ENCODE measurements around the gene TSTD2. TPM values are rescaled to one million over a fixed set of nuclear protein-coding genes. Genes with fewer than 3 reads are reported as not detected.
"Not testable (repeated sequence)": the region's sequence is repeated elsewhere in the genome, so short reads cannot be mapped to it uniquely, and the experiment has no call there.

Gene TSTD2
- total RNA-seq, 2 experiments from 2014 or later = 10.3 to 13.4 TPM

DNA sequence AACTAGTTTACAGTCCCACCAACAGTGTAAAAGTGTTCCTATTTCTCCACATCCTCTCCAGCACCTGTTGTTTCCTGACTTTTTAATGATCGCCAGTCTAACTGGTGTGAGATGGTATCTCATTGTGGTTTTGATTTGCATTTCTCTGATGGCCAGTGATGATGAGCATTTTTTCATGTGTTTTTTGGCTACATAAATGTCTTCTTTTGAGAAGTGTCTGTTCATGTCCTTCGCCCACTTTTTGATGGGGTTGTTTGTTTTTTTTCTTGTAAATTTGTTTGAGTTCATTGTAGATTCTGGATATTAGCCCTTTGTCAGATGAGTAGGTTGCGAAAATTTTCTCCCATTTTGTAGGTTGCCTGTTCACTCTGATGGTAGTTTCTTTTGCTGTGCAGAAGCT is 51.6 kb downstream of the TSTD2 start:
- H3K4me3 Mint-ChIP-seq; H3K27ac Mint-ChIP-seq; H3K27me3 Mint-ChIP-seq; intact Hi-C loops (cut with micrococcal nuclease); H3K4me1 Mint-ChIP-seq (ENCODE audit: low read depth); CTCF ChIA-PET; POLR2A ChIA-PET; H3K36me3 Mint-ChIP-seq; DNase-seq; H3K9me3 Mint-ChIP-seq: not testable (repeated sequence)

DNA sequence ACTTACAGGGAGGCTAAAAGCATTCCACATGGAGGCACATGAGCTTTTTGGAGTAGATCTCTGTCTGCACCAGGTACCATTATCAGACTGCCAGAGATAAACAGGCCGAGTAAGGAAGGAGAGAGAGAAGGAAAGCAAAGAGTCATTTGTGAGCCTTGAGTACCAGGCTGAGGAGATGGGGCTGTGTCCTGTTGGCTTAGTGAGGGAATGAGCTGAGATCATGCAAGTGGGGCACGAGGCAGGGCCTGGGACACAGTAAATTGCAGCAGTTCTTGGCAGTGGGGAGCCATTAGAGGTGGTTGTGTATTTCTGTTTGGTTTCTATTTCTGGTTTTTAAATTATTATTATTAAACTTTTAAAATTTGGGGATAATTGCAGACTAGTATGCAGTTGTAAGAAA is 53.3 kb downstream of the TSTD2 start:
- POLR2A ChIA-PET = no interaction called here
- no peaks in the 10 kb centered on the region for H3K9me3 Mint-ChIP-seq
- peaks cover 10% of the 10 kb centered on the region for H3K4me1 Mint-ChIP-seq (ENCODE audit: low read depth)
- CTCF ChIA-PET = no interaction called here
- peaks cover 2% of the 10 kb centered on the region for H3K27me3 Mint-ChIP-seq
- intact Hi-C loops (cut with micrococcal nuclease) = no loop called here
- no peak for DNase-seq
- H3K27ac Mint-ChIP-seq = no peak overlapping the region
- H3K4me3 Mint-ChIP-seq = no peak overlapping the region
- no peaks in the 10 kb centered on the region for H3K36me3 Mint-ChIP-seq

DNA sequence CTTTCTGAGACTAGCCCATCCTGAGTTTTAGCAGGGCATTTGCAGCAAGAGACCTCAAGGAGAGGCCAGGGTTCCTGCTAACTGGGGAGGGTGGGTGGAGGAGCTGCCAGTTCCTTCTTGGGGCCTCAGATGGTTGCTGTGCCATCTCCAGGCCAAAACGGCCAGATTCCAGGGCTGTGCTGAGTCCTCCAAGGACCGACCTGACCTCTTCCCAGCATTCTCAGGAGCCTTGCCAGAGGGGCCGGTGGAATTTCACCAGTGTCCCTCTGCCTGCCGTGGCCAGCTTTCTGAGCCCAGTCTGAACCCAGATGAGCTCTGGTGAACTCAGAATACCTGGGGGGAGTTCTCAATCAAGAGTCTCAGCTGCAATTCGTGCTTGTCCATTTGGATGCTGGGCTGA is 54.3 kb downstream of the TSTD2 start:
- Mint-ChIP-seq H3K36me3 (no peaks in the 10 kb centered on the region), H3K27ac (no peak overlapping the region), H3K4me3 (no peak overlapping the region), H3K27me3 (peaks cover 2% of the 10 kb centered on the region), H3K4me1 (ENCODE audit: low read depth) (peaks cover 13% of the 10 kb centered on the region), H3K9me3 (no peaks in the 10 kb centered on the region)
- POLR2A ChIA-PET = no interaction called here
- intact Hi-C loops (cut with micrococcal nuclease) = no loop called here
- CTCF ChIA-PET = interaction anchor here (0.6 kb wide), 1 partner anchor 20 kb away, joined by 3 read pairs; no protein-coding TSS in a partner anchor
- no peak for DNase-seq

DNA sequence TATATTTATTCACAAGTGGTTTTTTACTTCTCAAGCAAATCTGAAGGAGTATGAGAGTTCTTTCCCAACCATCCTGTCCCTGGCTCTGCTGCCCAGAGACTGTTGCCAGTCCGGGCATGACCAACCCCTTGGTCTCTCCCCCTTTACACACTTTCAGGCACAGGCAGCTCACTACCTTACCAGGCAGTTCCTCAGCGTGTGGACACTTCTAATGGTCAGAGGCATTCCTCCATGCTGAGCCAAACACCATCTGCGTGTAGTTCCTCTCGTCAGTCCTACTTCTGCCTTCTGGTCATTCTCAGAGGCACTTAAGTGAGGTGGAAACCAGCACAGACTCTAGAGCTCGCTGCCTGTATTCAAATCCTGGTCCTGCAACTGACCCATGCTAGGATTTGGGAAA is 56.1 kb downstream of the TSTD2 start:
- H3K4me3 Mint-ChIP-seq = no peak overlapping the region
- intact Hi-C loops (cut with micrococcal nuclease) = no loop called here
- H3K9me3 Mint-ChIP-seq = no peaks in the 10 kb centered on the region
- peaks cover 2% of the 10 kb centered on the region for H3K27me3 Mint-ChIP-seq
- no peak for DNase-seq
- H3K4me1 Mint-ChIP-seq (ENCODE audit: low read depth) = peaks cover 17% of the 10 kb centered on the region
- CTCF ChIA-PET = no interaction called here
- POLR2A ChIA-PET = no interaction called here
- H3K36me3 Mint-ChIP-seq = no peaks in the 10 kb centered on the region
- H3K27ac Mint-ChIP-seq = no peak overlapping the region

DNA sequence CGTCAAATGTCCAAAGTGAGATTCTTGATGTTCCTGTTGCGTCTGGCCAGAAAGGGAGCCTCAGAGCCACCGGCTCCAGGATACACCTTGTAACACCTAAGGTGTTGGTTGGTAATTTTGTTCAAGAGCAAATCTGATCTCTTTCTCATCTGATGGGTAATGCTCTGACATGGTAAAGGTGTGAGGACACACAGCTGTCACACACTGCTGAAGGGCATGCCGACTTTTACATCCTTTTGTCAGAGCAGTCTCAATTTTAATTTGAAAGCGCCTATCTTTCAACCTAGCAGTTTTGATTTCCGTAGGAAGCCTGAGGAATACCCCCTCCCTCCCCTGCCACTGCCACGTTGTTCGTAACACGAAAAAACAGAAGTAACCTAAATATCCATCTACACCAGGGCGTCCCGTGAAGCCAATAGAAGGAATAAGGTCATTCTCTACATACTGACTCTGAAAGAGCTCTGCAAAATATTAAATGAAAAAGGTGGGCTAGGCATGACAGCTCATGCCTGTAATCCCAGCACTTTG is 57.4 kb downstream of the TSTD2 start:
- intact Hi-C loops (cut with micrococcal nuclease) = no loop called here
- no peaks in the 10 kb centered on the region for H3K36me3 Mint-ChIP-seq
- H3K9me3 Mint-ChIP-seq = no peaks in the 10 kb centered on the region
- H3K27me3 Mint-ChIP-seq = peaks cover 2% of the 10 kb centered on the region
- H3K4me3 Mint-ChIP-seq = peak overlapping the region; percentile 80
- peaks cover 17% of the 10 kb centered on the region for H3K4me1 Mint-ChIP-seq (ENCODE audit: low read depth)
- POLR2A ChIA-PET = no interaction called here
- no peak for DNase-seq
- no peak overlapping the region for H3K27ac Mint-ChIP-seq
- CTCF ChIA-PET = interaction anchor here (0.9 to 2.7 kb wide), 3 partner anchors 23 to 163 kb away, joined by 3 to 13 read pairs (median 8); partner anchors contain the start of gene TDRD7

DNA sequence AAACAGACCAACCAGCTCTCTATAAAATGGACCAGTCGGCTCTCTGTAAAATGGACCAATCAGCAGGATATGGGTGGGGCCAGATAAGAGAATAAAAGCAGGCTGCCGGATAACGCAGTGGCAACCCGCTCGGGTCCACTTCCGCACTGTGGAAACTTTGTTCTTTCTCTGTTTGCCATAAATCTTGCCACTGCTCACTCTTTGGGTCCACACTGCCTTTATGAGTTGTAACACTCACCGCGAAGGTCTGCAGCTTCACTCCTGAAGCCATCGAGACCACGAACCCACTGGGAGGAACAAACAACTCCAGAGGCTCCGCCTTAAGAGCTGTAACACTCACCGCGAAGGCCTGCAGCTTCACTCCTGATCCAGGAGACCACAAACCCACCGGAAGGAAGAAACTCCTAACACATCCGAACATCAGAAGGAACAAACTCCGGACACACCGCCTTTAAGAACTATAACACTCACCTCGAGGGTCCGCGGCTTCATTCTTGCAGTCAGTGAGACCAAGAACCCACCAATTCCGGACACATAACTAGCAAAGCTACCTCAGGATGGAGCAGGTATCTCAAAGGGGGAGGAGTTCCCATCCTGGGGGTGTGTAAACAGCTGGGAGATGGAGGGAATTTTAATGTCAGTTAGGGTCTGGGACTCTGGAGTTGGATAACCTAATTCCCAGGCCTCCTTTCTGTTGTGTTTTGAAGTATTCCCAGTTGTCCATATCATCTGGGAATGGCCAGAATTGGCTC is 58.1 kb downstream of the TSTD2 start:
- H3K27me3 Mint-ChIP-seq; intact Hi-C loops (cut with micrococcal nuclease); H3K36me3 Mint-ChIP-seq; H3K9me3 Mint-ChIP-seq: not testable (repeated sequence)
- Mint-ChIP-seq H3K27ac (peak overlapping the region; percentile 71), H3K4me3 (peak overlapping the region; percentile 80), H3K4me1 (ENCODE audit: low read depth) (peaks cover 17% of the 10 kb centered on the region)
- peak; percentile 62 for DNase-seq
- CTCF ChIA-PET = interaction anchor here (0.9 to 2.7 kb wide), 5 partner anchors 23 to 188 kb away, joined by 3 to 13 read pairs (median 4); partner anchors contain the start of gene TDRD7
- POLR2A ChIA-PET = interaction anchor here (1.2 kb wide), 1 partner anchor 14 kb away, joined by 3 read pairs; no protein-coding TSS in a partner anchor

DNA sequence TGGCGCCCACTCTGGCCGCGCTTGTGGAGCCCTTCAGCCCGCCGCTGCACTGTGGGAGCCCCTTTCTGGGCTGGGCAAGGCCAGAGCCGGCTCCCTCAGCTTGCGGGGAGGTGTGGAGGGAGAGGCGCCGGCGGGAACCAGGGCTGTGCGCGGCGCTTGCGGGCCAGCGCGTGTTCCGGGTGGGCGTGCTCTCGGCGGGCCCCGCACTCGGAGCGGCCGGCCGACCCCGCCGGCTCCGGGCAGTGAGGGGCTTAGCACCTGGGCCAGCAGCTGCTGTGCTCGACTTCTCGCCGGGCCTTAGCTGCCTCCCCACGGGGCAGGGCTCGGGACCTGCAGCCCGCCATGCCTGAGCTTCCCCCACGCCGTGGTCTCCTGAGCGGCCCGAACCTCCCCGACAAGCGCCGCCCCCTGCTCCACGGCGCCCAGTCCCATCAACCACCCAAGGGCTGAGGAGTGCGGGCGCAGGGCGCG is 59.0 kb downstream of the TSTD2 start:
- H3K27ac Mint-ChIP-seq; H3K9me3 Mint-ChIP-seq; H3K27me3 Mint-ChIP-seq; H3K36me3 Mint-ChIP-seq; H3K4me3 Mint-ChIP-seq; DNase-seq; intact Hi-C loops (cut with micrococcal nuclease): not testable (repeated sequence)
- ChIA-PET POLR2A (interaction anchor here (1.2 kb wide), 1 partner anchor 13 kb away, joined by 3 read pairs; no protein-coding TSS in a partner anchor), CTCF (interaction anchor here (1.0 to 2.7 kb wide), 4 partner anchors 24 to 187 kb away, joined by 3 to 13 read pairs (median 6); partner anchors contain the start of gene TDRD7)
- H3K4me1 Mint-ChIP-seq (ENCODE audit: low read depth) = peaks cover 17% of the 10 kb centered on the region

DNA sequence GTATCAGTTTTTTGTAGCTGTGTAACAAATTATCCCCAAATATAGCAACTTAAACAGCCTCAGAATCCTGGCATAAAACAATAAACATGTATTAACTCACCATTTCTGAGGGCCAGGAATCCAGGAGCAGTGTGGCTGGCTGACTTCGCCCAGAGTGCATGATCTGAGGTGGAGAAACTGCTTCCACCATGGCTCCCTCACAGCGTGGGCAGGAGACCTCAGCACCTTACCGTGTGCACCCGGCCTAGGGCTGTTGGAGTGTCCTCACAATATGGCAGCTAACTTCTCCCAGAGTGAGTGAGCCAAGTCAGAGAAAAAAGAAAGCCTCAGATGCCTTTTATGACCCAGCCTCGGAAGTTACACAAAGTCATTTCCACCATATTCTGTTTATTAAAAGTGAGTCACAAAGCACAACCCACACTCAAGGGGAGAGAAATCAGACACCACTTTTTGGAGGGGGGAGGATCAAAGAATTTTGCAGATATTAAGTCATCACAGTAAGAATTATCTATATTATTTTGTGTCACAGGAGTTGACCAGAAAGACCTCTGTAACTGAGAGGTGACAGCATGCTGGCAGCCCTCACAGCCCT is 59.6 kb downstream of the TSTD2 start:
- Mint-ChIP-seq H3K9me3 (no peaks in the 10 kb centered on the region), H3K4me3 (no peak overlapping the region), H3K27me3 (peaks cover 2% of the 10 kb centered on the region), H3K4me1 (ENCODE audit: low read depth) (peaks cover 17% of the 10 kb centered on the region), H3K27ac (no peak overlapping the region), H3K36me3 (no peaks in the 10 kb centered on the region)
- ChIA-PET CTCF (interaction anchor here (1.5 to 2.7 kb wide), 3 partner anchors 25 to 105 kb away, joined by 4 to 13 read pairs (median 4); no protein-coding TSS in a partner anchor), POLR2A (no interaction called here)
- intact Hi-C loops (cut with micrococcal nuclease) = no loop called here
- no peak for DNase-seq

DNA sequence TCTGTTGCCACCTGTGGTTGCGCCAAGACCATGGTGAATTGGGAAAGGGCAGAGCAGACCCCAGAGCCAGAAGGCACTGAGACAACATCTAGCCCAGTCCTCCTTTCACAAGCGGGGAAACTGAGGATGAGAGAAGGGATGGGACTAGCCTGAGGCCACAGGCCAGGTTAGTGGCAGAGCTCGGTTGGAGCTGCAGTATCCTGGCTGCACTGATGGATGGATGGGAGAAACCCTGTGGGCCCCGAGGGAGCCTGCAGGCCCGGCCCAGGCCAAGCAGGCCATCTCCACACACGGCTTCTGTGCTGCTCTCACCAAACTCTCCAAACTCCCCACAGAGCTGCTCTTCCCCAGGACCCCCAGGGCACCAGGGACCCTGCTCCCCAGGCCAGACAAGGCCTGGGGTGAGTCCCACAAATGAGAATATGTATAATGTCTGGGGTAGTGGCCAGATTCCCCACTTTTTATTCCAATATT is 60.2 kb downstream of the TSTD2 start:
- Mint-ChIP-seq H3K27me3 (peaks cover 2% of the 10 kb centered on the region), H3K4me1 (ENCODE audit: low read depth) (peaks cover 17% of the 10 kb centered on the region), H3K27ac (no peak overlapping the region), H3K4me3 (no peak overlapping the region), H3K36me3 (no peaks in the 10 kb centered on the region), H3K9me3 (no peaks in the 10 kb centered on the region)
- DNase-seq = no peak
- intact Hi-C loops (cut with micrococcal nuclease) = no loop called here
- CTCF ChIA-PET = interaction anchor here (1.5 to 2.1 kb wide), 2 partner anchors 26 to 104 kb away, joined by 4 read pairs; no protein-coding TSS in a partner anchor
- POLR2A ChIA-PET = no interaction called here

DNA sequence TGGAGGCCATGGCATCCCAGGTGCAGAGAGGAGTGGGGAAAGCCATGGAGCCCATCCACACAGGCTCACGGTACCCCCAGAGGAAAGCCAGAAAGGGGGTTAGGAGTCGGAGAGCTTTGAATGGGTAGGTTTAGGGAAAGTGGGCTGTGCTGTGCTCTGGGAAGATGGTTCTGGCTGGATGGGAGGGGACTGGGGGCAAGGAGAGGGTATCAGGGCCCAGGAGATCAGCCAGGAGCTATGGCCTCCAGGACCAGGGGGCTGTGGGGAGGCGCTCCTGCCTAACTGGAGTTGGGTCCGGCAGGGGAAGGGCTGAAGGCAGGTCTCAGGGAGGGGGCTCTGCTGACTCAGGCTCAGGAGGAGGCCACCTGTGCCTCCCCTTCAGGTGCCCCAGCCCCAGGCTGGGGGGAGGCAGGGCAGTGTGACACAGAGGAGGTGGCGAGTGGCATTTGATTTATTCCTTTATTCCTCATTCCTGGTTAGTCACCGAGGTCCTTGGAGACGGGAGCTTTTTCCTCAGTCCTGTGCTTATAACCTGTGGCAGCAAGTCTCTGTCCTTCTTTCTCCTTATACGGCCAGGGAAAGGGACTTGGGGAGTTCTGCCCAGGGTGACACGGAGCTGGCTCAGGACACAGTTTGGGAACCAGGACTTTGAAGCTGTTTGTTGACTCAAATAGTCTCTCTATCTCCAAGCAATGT is 60.8 kb downstream of the TSTD2 start:
- intact Hi-C loops (cut with micrococcal nuclease) = no loop called here
- ChIA-PET CTCF (interaction anchor here (1.5 kb wide), 1 partner anchor 26 kb away, joined by 4 read pairs; no protein-coding TSS in a partner anchor), POLR2A (no interaction called here)
- H3K36me3 Mint-ChIP-seq = no peaks in the 10 kb centered on the region
- no peak overlapping the region for H3K4me3 Mint-ChIP-seq
- no peak overlapping the region for H3K27ac Mint-ChIP-seq
- DNase-seq = no peak
- no peaks in the 10 kb centered on the region for H3K9me3 Mint-ChIP-seq
- H3K27me3 Mint-ChIP-seq = peaks cover 2% of the 10 kb centered on the region
- H3K4me1 Mint-ChIP-seq (ENCODE audit: low read depth) = peaks cover 17% of the 10 kb centered on the region

DNA sequence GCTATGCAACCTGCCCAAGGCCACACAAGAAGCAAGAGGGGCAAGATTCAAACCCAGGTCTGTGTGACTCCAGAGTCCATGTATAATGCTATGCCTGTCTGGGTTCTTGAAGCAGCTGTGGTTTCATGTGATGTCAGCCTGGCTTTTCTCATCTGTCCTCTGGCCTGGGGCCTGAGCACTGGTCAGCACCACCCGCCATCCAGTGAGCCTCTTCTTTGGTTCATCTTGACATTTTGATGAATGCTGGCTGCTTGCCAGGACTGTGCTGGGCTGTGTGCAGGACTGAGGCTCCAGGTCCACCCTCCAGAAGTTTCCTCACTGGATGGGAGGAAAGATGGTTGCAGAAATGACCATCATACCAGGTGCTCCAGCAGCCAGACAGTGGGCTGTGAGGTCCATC is 61.5 kb downstream of the TSTD2 start:
- no peak overlapping the region for H3K27ac Mint-ChIP-seq
- H3K4me3 Mint-ChIP-seq = no peak overlapping the region
- CTCF ChIA-PET = interaction anchor here (1.8 kb wide), 1 partner anchor 27 kb away, joined by 5 read pairs; no protein-coding TSS in a partner anchor
- POLR2A ChIA-PET = no interaction called here
- H3K9me3 Mint-ChIP-seq = no peaks in the 10 kb centered on the region
- peaks cover 2% of the 10 kb centered on the region for H3K27me3 Mint-ChIP-seq
- no peak for DNase-seq
- peaks cover 17% of the 10 kb centered on the region for H3K4me1 Mint-ChIP-seq (ENCODE audit: low read depth)
- intact Hi-C loops (cut with micrococcal nuclease) = no loop called here
- H3K36me3 Mint-ChIP-seq = no peaks in the 10 kb centered on the region

DNA sequence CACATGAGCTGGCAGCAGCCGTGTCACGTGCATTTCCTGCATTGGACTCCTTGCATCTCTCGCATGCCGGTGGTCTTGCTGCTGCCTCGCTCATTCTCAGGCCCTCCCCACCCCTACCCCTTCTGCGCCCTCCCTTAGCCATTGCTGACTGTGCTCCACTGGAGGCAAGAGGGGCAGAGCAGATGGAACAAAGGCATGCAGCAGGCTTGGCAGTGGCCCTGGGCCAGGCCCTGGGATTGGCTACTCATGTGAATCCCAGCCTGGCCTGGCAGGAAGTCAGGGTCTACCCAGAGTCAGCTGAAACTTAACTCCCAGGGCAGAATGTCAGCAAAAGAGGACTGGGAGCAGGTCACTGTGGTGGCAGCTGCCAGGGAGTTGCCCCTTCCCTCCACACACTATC is 62.3 kb downstream of the TSTD2 start:
- intact Hi-C loops (cut with micrococcal nuclease) = no loop called here
- ChIA-PET POLR2A (no interaction called here), CTCF (interaction anchor here (1.8 kb wide), 1 partner anchor 28 kb away, joined by 5 read pairs; no protein-coding TSS in a partner anchor)
- no peak for DNase-seq
- Mint-ChIP-seq H3K4me1 (ENCODE audit: low read depth) (peaks cover 15% of the 10 kb centered on the region), H3K9me3 (no peaks in the 10 kb centered on the region), H3K27me3 (peaks cover 2% of the 10 kb centered on the region), H3K36me3 (no peaks in the 10 kb centered on the region), H3K27ac (no peak overlapping the region), H3K4me3 (no peak overlapping the region)
